NCI-H510A treated with DMSO at 0.1 percent for 48 hours (cell line): ENCODE measurements around the gene MAML3.
"Not testable (repeated sequence)": the region's sequence is repeated elsewhere in the genome, so short reads cannot be mapped to it uniquely, and the experiment has no call there.

Experiments
- DNase-seq: peaks from one replicate; lab custom pipeline; 2025; lab: John Stamatoyannopoulos, UW

Gene MAML3

DNA sequence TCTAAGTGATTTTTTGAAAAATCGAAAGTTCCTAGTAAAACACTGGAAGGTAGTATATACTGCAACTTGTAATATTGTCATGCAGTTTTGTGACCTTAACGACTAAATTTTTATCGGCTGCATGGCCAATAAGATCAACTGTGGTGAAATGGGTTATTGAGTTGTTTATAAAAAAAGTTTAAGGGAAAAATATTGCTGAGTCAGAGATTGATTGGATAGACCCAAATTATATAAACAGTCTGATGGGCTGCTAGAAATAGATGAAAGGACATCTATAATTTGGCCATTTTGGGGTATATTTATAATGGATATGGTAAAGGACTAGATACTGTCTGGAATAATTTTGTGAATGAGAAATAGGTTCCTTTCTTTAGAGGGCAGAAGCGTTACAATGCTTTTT lies 432.2 kb downstream of the MAML3 start:
- DNase-seq: no peak

GRCh38 chr4:139720806-139721205 lies 433.2 kb downstream of the MAML3 start:
- no peak for DNase-seq

- DNase-seq: no peak
These were observed 434.4 kb downstream of the MAML3 start for GRCh38 chr4:139719381-139720101.

GRCh38 chr4:139718833-139719232 lies 435.2 kb downstream of the MAML3 start:
- no peak for DNase-seq

GRCh38 chr4:139718358-139718757 lies 435.6 kb downstream of the MAML3 start:
- DNase-seq: no peak

DNA sequence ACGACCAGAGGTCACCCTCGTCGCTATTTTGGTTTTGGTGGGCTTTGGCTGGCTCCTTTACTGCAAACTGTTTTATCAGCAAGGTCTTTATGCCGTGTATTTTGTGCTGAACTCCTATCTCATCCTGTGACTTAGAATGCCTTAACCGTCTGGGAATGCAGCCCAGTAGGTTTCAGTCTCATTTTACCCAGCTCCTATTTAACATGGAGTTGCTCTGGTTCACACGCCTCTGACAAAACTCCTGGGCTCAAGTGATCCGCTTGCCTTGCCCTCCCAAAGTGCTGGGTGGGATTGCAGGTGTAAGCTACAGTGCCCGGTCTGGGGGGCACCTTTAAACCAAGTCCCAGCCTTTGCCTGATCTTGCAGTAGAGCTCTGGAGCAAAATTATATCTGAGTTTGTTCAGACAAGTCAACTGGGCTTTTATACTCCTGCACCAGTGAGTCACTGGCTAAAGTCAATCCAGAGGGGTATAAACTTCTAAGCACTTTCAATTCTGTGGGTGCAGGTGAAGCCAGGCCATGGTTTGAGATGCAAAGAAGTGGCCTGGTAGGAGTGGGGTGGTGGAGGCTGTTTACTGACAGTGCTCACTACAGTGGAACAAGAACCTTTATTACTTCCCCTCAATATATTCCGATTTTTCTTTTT lies 438.1 kb downstream of the MAML3 start:
- no peak for DNase-seq

DNA sequence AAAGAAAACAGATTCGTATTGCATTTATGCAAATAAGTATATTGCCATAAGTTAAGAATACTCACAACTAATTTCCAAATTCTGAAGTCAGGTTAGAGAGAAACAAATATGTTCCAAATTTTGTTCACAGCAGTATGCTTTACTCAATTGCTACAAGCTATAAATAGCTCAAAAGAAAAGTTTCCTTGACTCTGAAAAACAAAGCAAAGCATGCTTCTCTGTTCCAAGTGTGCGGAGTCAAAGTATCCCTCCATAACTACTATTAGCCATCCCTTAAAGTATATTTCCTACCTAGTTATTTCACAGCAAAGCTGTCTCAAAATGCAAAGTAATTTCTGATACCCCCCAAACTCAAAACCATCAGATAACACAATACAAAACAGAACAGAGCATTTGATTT lies 441.1 kb downstream of the MAML3 start:
- no peak for DNase-seq

DNA sequence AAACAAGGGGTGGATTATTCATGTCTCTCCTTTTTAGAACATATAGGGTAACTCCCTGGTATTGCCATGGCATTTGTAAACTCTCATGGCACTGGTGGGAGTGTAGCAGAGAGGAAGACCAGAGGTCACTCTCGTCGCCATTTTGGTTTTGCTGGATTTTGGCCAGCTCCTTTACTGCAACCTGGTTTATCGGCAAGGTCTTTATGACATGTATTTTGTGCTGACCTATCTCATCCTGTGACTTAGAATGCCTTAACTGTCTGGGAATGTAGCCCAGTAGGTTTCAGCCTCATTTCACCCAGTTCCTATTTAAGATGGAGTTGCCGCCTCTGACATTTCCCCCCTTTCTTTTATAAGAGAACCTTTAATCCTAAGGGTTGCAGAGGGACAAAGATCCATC lies 442.5 kb downstream of the MAML3 start:
- DNase-seq: no peak

DNA sequence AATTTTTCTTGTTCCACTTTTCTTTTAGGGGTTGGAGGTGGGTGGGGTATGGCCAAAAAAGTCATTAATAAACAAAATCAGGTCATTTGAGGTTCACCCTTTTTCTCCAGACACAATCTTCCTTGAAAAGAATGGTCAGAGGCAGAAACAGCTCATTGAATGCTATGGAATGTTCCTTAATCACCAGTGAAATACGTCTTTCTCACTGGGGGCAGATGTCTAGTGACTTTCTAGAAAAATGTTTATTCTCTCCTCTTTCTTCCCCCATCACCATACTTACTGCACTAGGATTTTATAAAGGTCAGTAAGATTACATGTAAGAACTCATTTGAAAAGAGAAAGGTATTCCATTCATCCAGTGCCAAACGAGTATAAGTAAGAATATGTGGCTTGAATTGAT lies 443.9 kb downstream of the MAML3 start:
- no peak for DNase-seq

- no peak for DNase-seq
These were observed 444.3 kb downstream of the MAML3 start for GRCh38 chr4:139709660-139710059.

GRCh38 chr4:139704915-139705485 lies 449.0 kb downstream of the MAML3 start:
- no peak for DNase-seq

DNA sequence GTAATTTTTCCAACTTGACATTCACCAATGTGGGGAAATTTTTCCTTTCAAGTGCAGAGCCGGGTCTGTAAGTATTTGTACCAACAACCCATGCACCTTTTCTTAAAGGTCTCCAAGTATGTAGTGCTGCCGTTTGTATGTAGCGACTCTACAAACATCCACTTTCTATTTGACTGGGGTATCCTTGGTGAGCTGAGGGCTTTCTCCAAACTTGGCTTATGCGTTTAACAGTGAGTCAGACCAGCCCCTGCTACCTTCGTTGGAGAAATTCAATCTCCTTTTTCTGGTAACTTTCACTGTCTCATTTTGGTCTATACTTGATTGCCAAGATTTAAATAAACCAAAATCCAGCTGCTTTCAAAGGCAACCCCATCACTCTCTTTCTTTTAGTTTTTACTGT lies 453.4 kb downstream of the MAML3 start:
- no peak for DNase-seq

DNA sequence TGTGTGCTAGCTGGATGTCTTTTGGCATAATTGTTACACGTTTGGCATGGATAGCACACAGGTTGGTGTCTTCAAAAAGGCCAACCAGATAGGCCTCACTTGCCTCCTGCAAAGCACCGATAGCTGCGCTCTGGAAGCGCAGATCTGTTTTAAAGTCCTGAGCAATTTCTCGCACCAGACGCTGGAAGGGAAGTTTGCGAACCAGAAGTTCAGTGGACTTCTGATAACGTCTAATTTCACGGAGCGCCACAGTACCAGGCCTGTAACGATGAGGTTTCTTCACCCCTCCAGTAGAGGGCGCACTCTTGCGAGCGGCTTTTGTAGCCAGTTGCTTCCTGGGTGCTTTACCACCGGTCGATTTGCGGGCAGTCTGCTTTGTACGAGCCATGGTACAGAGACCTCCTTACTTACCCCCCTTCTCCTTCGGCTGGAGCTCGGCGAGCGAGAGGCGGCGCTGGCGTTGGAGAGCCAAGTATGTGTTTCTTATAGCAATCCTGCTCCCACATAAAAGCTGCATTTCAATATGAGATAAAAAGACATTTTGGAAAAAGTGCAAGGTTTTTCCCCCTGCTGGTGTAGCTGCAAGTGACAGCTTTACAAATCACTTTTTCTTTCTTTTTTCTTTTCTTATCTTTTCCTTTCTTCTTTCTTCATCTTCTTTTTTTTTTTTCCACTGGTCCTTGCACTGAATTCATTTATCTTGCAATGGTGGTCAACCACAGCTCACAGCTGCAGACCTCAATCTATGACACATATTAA lies 455.6 kb downstream of the MAML3 start:
- DNase-seq: not testable (repeated sequence)

- DNase-seq: no peak
These were observed 457.5 kb downstream of the MAML3 start for GRCh38 chr4:139696491-139696890.

- DNase-seq: no peak
These were observed 459.4 kb downstream of the MAML3 start for GRCh38 chr4:139694522-139695107.

DNA sequence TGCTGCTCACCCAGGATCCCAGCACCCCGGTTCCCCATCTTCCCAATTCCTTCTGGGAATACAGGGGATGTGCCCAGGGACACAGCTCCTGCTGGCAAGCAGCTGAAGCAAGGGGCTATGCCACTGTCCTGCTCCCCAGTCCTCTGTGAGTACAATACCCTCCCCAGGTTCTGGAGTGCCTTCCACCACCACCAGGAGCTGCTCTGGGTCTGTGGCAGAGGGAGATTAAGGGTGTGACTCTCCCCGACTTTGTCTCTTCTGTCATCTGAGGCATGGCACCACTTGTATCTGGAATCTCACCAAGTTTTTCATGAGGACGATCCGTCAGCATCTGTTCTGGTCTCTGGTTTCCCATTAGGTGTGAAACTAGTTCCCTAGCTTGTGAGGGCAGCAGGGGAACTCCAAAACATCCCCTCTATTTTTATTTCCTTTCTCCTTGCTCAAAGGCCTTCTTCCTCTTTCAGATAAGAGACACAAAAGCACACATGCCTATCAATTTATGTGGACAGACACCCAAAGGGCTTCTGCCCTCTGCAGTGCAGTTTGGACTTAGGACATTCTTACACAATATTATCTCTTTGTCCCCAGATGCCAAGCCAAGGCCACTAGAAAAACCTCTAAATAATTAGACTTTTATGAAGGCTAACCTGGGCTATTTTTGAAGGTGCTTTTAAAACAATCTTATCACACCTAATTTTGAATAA lies 461.5 kb downstream of the MAML3 start:
- no peak for DNase-seq

GRCh38 chr4:139690419-139690818 lies 463.6 kb downstream of the MAML3 start:
- DNase-seq: no peak

DNA sequence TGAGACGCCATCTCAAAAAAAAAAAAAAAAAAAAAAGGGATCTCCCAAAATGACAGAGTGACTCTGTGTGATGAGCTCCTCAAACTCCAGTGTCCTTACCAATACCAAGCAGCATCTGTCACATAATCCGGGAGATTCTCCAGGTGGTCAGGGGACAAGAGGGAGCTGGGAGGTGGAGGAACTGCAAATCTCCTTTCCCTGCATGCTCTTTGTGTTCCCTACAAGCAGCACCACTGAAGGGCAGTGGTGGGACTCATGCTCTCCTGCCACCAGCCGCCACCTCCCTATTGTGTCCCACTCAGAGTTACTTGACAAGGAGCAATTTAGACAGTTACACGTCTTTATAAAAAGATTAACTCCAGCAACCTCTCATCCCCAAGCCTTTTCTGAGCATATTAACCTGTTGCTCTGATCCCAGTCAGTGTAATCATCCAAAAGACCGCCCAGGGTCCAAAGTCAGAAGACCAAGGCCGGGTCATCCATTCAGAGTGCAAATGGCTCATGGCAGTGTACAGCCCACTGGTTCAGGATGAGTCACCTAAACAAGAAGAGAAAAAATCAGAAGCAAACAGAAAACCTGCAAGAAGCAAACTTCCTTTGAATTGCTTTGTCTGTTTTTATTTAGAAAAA lies 464.8 kb downstream of the MAML3 start:
- DNase-seq: no peak

DNA sequence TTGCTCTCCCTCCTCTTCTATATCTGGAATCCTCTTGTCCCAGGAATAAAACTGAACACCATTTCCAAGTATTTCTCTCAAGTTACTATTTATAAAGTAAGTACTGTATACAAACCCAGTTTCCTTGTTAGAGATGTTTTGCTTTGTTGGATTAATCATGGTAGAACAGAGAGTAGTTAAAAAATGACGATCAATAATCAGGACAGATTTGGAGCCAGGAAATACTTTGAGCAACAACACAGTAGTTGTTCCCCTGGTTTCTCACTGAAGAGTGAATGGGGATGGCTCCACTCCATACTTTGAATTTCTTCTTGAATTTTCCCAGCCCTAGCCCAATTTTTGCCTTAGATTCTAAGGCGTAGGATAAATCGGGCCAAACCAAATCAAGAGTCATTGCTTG lies 467.0 kb downstream of the MAML3 start:
- no peak for DNase-seq

DNA sequence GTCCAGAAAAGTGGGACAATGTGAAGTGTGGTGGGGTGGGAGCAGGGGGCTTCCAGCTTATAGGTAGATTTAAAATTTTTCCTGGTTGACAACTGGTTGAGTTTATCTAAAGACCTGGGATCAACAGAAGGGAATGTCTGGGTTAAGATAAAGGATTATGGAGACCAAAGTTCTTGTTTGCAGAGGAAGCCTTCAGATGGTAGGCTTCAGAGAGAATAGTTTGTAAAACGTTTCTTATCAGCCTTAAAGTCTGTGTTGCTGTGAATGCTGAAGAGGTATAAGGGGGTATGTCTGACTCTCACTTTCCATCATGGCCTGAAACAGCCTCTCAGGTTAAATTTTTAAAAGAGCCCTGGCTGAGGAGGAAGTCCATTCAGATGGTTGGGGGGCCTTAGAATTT lies 467.9 kb downstream of the MAML3 start:
- no peak for DNase-seq

DNA sequence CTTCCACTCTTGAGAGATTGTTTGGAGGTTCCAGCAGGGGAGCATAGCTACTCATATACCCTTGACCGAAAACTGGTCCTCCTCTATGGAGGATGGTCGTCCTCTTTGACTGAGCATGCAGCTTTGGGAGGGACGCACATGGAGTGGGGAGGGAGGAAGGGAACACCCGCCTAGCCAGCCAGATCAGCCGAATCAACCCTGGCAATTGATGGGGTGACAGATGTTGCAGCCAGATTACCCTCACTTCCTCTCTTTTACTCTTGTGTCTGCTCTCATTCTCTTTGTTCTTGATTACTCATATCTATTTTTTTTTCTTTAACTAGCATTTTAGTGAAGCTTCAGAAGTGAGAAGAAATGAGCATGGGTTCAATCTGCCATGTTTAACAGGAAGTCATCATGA lies 468.8 kb downstream of the MAML3 start:
- no peak for DNase-seq
